Activated CD8-positive, alpha-beta T cell treated with anti-CD3 and anti-CD28 coated beads, Interleukin-2, amount 10 ng/mL, durations not matched to agents 7 days and 5 days (primary cell): ENCODE data around the gene GDPD5. TPM values are rescaled to one million over a fixed set of nuclear protein-coding genes. Genes with fewer than 3 reads are reported as not detected.
A peak's percentile ranks its signal among the peaks of the same experiment; 100 is the strongest.

Experiments
- ATAC-seq: fragments of 150-1000 bp; cut with Tn5 transposase; one replicate; pipeline ENCODE4 v1.10.0; 2021; ENCODE audit warnings: moderate library complexity
- CTCF ChIA-PET: fragments of 350-600 bp; sonication (Branson Sonifier 250); formaldehyde crosslinking; loops from one replicate; lab custom pipeline; 2021; ENCODE audit warnings: antibody characterized with exemption; lab: Charles Lee
- POLR2A ChIA-PET: fragments of 350-600 bp; sonication (Branson Sonifier 250); formaldehyde crosslinking; loops from one replicate; lab custom pipeline; 2021; ENCODE audit warnings: antibody characterized with exemption; lab: Charles Lee
- DNase-seq: peaks from one replicate; pipeline ENCODE4 v3.0.0-alpha.2; 2020
- H3K27ac Mint-ChIP-seq: one replicate; pipeline ENCODE4 v1.8.0; 2021; ENCODE audit warnings: mild to moderate bottlenecking, mixed read lengths
- H3K27me3 Mint-ChIP-seq: one replicate; pipeline ENCODE4 v1.8.0; 2021; ENCODE audit warnings: low read depth, mixed read lengths
- H3K36me3 Mint-ChIP-seq: one replicate; pipeline ENCODE4 v1.8.0; 2021; ENCODE audit warnings: low read depth, mixed read lengths
- H3K4me1 Mint-ChIP-seq: one replicate; pipeline ENCODE4 v1.8.0; 2021; ENCODE audit warnings: low read depth, mixed read lengths
- H3K4me3 Mint-ChIP-seq: one replicate; pipeline ENCODE4 v1.8.0; 2021; ENCODE audit warnings: mild to moderate bottlenecking, mixed read lengths
- H3K9me3 Mint-ChIP-seq: one replicate; pipeline ENCODE4 v1.8.0; 2022; ENCODE audit warnings: mixed read lengths; ENCODE audit not compliant: insufficient read depth
- total RNA-seq, 2 experiments: library from RNA; stranded (reverse); gene quantifications; one replicate each; pipeline ENCODE4 v1.2.3, GENCODE V29; 2021

GDPD5 gene
- total RNA-seq, 2 experiments from 2014 or later: 23.1 to 26.6 TPM

DNA sequence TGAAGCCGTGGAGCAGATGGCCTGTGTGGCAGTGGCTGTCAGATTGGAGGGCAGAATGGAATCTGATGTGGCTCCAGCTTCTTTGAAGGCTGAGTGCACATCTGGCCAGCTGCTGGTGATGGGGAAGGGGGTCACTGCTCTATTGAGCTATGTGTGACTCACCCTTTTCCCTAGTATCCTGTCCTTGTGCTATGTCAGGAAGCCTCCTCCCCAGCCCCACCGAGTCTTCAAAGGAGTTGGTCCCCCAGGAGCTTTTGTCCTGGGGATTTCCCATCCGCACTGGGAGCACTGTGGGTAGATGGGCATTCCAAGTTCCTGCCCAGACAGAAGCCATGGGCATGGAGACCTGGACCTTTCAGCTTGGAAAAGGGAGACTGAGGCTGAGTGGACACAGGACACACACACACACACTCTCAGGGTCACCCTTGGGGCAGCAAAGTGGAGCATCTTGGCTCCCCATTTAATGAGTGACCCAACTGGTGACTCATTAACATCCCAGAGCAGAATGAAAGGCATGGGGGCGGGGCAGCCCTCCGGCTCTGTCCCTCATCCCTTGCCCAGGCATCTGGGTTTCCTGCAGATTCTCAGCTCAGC, 39.6 kb upstream of the GDPD5 start:
- Mint-ChIP-seq H3K4me3 (no peak overlapping the region), H3K4me1 (peaks cover 62% of the 10 kb centered on the region), H3K9me3 (no peaks in the 10 kb centered on the region), H3K27ac (peak overlapping the region; percentile 80), H3K27me3 (no peaks in the 10 kb centered on the region), H3K36me3 (peaks cover 9% of the 10 kb centered on the region)
- POLR2A ChIA-PET: no interaction called here
- CTCF ChIA-PET: interaction anchor here (0.8 to 3.1 kb wide), 11 partner anchors 9 to 157 kb away, joined by 3 to 18 read pairs (median 4); no protein-coding TSS in a partner anchor
- no peak for ATAC-seq
- no peak for DNase-seq

GRCh38 chr11:75563978-75564552, 38.3 kb upstream of the GDPD5 start:
- Mint-ChIP-seq H3K36me3 (peaks cover 8% of the 10 kb centered on the region), H3K9me3 (no peaks in the 10 kb centered on the region), H3K4me1 (peaks cover 64% of the 10 kb centered on the region), H3K27me3 (peaks cover 2% of the 10 kb centered on the region), H3K27ac (peak overlapping the region; percentile 30), H3K4me3 (peak overlapping the region; percentile 96)
- ATAC-seq (no peak), DNase-seq (no peak)
- ChIA-PET POLR2A (no interaction called here), CTCF (interaction anchor here (0.8 to 1.3 kb wide), 2 partner anchors 11 to 17 kb away, joined by 3 to 4 read pairs; no protein-coding TSS in a partner anchor)

DNA sequence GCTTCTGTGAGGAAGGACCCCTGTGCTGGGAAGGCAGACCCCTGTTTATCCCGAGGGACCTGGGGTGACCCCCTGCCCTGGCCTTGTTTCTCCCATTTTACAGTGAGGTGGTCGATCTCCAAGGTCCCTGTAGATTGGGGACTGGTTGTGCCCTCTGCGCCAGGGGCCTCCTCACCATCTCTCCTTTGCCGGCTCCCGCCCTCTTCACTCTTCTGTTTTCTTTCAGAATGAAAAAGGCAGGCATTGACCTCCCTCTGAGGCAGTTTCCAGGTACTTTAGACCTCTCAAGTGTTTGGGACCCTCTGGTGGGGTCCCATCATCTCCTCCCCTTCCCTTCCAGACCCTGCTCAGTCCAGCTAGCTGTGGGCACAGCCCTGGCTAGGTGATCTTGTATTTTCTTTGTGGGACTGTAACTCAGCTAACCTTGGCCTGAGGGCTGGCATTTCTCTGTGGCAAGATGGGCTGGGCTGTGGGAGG, 37.8 kb upstream of the GDPD5 start:
- DNase-seq: no peak
- H3K4me3 Mint-ChIP-seq: peak overlapping the region; percentile 96
- ChIA-PET POLR2A (no interaction called here), CTCF (interaction anchor here (0.8 kb wide), 1 partner anchor 12 kb away, joined by 3 read pairs; no protein-coding TSS in a partner anchor)
- peaks cover 3% of the 10 kb centered on the region for H3K36me3 Mint-ChIP-seq
- peaks cover 64% of the 10 kb centered on the region for H3K4me1 Mint-ChIP-seq
- no peaks in the 10 kb centered on the region for H3K9me3 Mint-ChIP-seq
- no peak for ATAC-seq
- peak overlapping the region; percentile 97 for H3K27ac Mint-ChIP-seq
- H3K27me3 Mint-ChIP-seq: peaks cover 2% of the 10 kb centered on the region

GRCh38 chr11:75562836-75563484, 37.2 kb upstream of the GDPD5 start:
- ChIA-PET CTCF (interaction anchor here (0.7 to 0.9 kb wide), 2 partner anchors 15 to 37 kb away, joined by 3 read pairs; partner anchors contain the start of gene GDPD5), POLR2A (interaction anchor here (0.8 to 1.5 kb wide), 5 partner anchors 11 to 288 kb away, joined by 3 read pairs; no protein-coding TSS in a partner anchor)
- peaks cover 64% of the 10 kb centered on the region for H3K4me1 Mint-ChIP-seq

DNA sequence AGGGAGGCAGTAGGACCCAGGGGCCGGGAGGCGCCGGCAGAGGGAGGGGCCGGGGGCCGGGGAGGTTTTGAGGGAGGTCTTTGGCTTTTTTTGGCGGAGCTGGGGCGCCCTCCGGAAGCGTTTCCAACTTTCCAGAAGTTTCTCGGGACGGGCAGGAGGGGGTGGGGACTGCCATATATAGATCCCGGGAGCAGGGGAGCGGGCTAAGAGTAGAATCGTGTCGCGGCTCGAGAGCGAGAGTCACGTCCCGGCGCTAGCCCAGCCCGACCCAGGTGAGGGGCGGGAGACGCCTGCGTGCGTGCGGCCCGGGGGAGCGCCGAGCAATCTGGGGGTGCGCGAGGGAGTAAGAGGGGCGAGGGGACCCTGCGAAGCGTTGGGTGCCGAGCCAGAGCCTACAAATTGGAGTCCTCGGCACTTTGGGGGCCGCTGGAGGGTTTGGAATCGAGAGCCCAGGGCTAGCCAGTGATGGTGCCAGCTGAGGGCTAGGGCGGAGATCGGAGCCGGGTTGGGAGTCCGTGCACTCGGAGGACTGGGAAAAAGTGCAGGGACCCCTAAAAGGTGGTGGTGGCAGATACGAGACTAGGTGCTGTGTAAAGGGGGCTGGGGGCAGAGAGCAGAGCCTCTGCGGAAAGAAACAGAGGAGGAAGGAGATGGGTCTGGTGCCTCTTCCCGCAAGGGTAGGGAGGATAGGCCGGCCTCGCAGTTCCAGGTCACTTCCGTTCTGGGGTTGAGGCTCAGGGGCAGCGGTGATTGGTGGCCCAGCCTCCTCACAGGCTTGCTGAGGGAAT, 36.5 kb upstream of the GDPD5 start, which contains the start of gene SERPINH1:
Gene SERPINH1, plus strand, starts transcription at position 206 of the 788 bp plus-strand sequence. CDS start 4,097 bp downstream, outside the sequence.
- DNase-seq: peak; percentile 69
- Mint-ChIP-seq H3K4me1 (peaks cover 64% of the 10 kb centered on the region), H3K9me3 (no peaks in the 10 kb centered on the region), H3K27me3 (peaks cover 2% of the 10 kb centered on the region), H3K4me3 (peak within 1 kb of the TSS; percentile 96), H3K36me3 (no peaks in the 10 kb centered on the region), H3K27ac (peak within 1 kb of the TSS; percentile 97)
- POLR2A ChIA-PET: interaction anchor here (0.8 to 1.7 kb wide), 11 partner anchors 8 to 287 kb away, joined by 3 to 6 read pairs (median 3); no protein-coding TSS in a partner anchor
- CTCF ChIA-PET: interaction anchor here (0.7 to 1.9 kb wide), 3 partner anchors 15 to 36 kb away, joined by 3 to 6 read pairs (median 3); partner anchors contain the start of gene GDPD5
- ATAC-seq: peak; percentile 76

More at GRCh38 chr11:75562836-75563484, 37.2 kb upstream of the GDPD5 start:
- H3K27ac Mint-ChIP-seq: peak overlapping the region; percentile 97
- no peak for ATAC-seq
- H3K9me3 Mint-ChIP-seq: no peaks in the 10 kb centered on the region
- no peak for DNase-seq
- peaks cover 2% of the 10 kb centered on the region for H3K27me3 Mint-ChIP-seq
- peak overlapping the region; percentile 96 for H3K4me3 Mint-ChIP-seq
- no peaks in the 10 kb centered on the region for H3K36me3 Mint-ChIP-seq

GRCh38 chr11:75561426-75562047, 35.8 kb upstream of the GDPD5 start:
- Mint-ChIP-seq H3K4me3 (peak overlapping the region; percentile 96), H3K27me3 (peaks cover 2% of the 10 kb centered on the region), H3K27ac (peak overlapping the region; percentile 97), H3K4me1 (peaks cover 59% of the 10 kb centered on the region), H3K36me3 (no peaks in the 10 kb centered on the region), H3K9me3 (no peaks in the 10 kb centered on the region)
- ATAC-seq (peak; percentile 60), DNase-seq (no peak)
- ChIA-PET POLR2A (interaction anchor here (0.9 to 1.7 kb wide), 8 partner anchors 8 to 27 kb away, joined by 3 to 6 read pairs (median 3); no protein-coding TSS in a partner anchor), CTCF (interaction anchor here (1.4 to 1.9 kb wide), 2 partner anchors 15 to 313 kb away, joined by 3 to 6 read pairs; no protein-coding TSS in a partner anchor)

DNA sequence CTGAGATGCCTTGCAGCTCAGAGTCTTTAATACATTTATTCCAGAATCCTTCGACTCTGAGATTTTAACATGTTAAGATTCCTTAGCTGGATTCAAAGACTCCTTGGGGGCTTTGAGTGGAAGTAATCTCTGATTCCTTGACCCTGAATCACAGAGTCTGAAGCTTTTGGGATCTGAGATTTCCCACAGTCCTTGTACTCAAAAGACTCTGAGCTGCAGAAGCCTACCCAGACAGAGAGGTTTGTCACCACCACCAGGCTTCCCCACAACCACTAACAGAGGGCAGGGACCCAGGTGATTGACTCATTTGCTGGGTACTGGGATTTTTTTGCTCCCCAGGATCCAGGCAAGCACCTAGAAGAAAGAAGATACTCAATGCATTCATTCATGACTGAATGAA, 34.9 kb upstream of the GDPD5 start:
- Mint-ChIP-seq H3K4me1 (peaks cover 50% of the 10 kb centered on the region), H3K27me3 (peaks cover 2% of the 10 kb centered on the region), H3K36me3 (no peaks in the 10 kb centered on the region), H3K27ac (peak overlapping the region; percentile 67), H3K4me3 (peak overlapping the region; percentile 96), H3K9me3 (no peaks in the 10 kb centered on the region)
- ChIA-PET CTCF (interaction anchor here (1.4 to 1.9 kb wide), 2 partner anchors 14 to 312 kb away, joined by 3 to 6 read pairs; no protein-coding TSS in a partner anchor), POLR2A (interaction anchor here (0.5 to 1.7 kb wide), 4 partner anchors 8 to 92 kb away, joined by 3 to 6 read pairs (median 5); no protein-coding TSS in a partner anchor)
- DNase-seq: no peak
- ATAC-seq: no peak

GRCh38 chr11:75558939-75559843, 33.5 kb upstream of the GDPD5 start:
- CTCF ChIA-PET: interaction anchor here (1.7 kb wide), 1 partner anchor 12 kb away, joined by 3 read pairs; no protein-coding TSS in a partner anchor
- Mint-ChIP-seq H3K4me1 (peaks cover 36% of the 10 kb centered on the region), H3K27ac (no peak overlapping the region), H3K9me3 (no peaks in the 10 kb centered on the region), H3K4me3 (no peak overlapping the region), H3K27me3 (peaks cover 2% of the 10 kb centered on the region), H3K36me3 (no peaks in the 10 kb centered on the region)
- ATAC-seq: no peak
- POLR2A ChIA-PET: interaction anchor here (0.6 kb wide), 1 partner anchor 189 kb away, joined by 3 read pairs; no protein-coding TSS in a partner anchor
- no peak for DNase-seq

DNA sequence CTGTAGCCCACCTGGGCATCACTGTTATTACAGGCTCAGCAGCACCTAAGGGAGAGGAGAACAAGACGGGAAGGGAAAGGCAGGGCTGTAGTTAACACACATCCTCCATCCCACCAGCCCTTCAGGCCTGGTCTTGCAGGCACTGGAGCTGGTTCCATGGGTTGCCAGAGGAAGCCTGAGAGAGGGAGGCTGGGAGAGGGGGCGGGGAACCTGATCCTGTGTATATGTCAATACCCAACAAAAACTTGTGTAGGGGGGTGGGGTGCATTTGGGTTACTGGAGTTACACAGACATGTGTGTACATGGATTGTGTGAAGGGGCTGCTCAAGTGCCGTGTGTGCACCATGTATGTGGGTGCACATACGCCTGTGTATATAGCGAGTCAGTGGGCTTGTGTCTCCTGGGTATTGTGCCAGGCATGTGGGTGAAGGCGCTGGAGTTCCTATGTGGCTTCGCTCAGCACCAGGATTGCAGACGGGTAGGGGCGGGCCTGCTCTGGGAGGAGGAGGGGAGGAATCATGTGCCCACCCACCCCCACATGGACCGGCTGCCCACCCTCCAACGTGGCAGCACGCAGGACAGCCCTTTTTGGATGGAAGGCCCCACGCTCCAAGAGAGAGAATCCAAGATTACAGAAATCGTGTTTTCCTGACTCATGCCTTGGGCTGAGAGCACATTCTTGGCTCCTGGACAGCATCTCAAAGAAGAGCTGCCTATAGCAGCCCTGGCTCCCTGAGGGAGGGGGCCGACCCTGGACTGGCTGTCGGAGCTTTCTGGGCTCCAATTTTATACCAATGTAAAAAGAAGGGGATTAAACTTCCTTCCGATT, 32.1 kb upstream of the GDPD5 start:
- no peaks in the 10 kb centered on the region for H3K36me3 Mint-ChIP-seq
- DNase-seq (no peak), ATAC-seq (no peak)
- ChIA-PET CTCF (no interaction called here), POLR2A (no interaction called here)
- peaks cover 2% of the 10 kb centered on the region for H3K27me3 Mint-ChIP-seq
- H3K27ac Mint-ChIP-seq: no peak overlapping the region
- peaks cover 25% of the 10 kb centered on the region for H3K4me1 Mint-ChIP-seq
- no peak overlapping the region for H3K4me3 Mint-ChIP-seq
- H3K9me3 Mint-ChIP-seq: no peaks in the 10 kb centered on the region
